Measurements from ENCODE around the gene RWDD1. TPM values are rescaled to one million over a fixed set of nuclear protein-coding genes. Genes with fewer than 3 reads are reported as not detected.

RWDD1 gene
- total RNA-seq, 1 donor from 2014 or later, result 49.6 TPM

- peaks cover 6% of the 10 kb centered on the region for H3K4me1 Mint-ChIP-seq
- no peak within 1 kb of the TSS for H3K27ac Mint-ChIP-seq (ENCODE audit: unreplicated experiment)
- no peaks in the 10 kb centered on the region for H3K36me3 Mint-ChIP-seq (ENCODE audit: low read depth)
- no peaks in the 10 kb centered on the region for H3K9me3 Mint-ChIP-seq
- no peak for DNase-seq (ENCODE audit: low read depth, low spot score)
- no peak within 1 kb of the TSS for H3K4me3 Mint-ChIP-seq
- H3K27me3 Mint-ChIP-seq (ENCODE audit: low read depth), result peaks cover 10% of the 10 kb centered on the region
- TF ChIP-seq CTCF (conservative IDR thresholded peaks at IDR 0.05), result no peak
These were observed 17.9 kb upstream of the RWDD1 start, which contains the start of gene CALHM4 for GRCh38 chr6:116553451-116553850. Gene CALHM4, plus strand, starts transcription at chr6:116553751. Its CDS starts 43 bp downstream, at chr6:116553794.

GRCh38 chr6:116556065-116556464 lies 15.2 kb upstream of the RWDD1 start:
- no peaks in the 10 kb centered on the region for H3K36me3 Mint-ChIP-seq (ENCODE audit: low read depth)
- no peak overlapping the region for H3K27ac Mint-ChIP-seq (ENCODE audit: unreplicated experiment)
- H3K4me3 Mint-ChIP-seq, result no peak overlapping the region
- H3K27me3 Mint-ChIP-seq (ENCODE audit: low read depth), result peaks cover 8% of the 10 kb centered on the region
- no peaks in the 10 kb centered on the region for H3K9me3 Mint-ChIP-seq
- peaks cover 1% of the 10 kb centered on the region for H3K4me1 Mint-ChIP-seq
- no peak for DNase-seq (ENCODE audit: low read depth, low spot score)
- TF ChIP-seq CTCF (conservative IDR thresholded peaks at IDR 0.05), result no peak

- Mint-ChIP-seq H3K36me3 (ENCODE audit: low read depth) (no peaks in the 10 kb centered on the region), H3K27me3 (ENCODE audit: low read depth) (peaks cover 8% of the 10 kb centered on the region), H3K9me3 (no peaks in the 10 kb centered on the region), H3K27ac (ENCODE audit: unreplicated experiment) (no peak overlapping the region), H3K4me1 (no peaks in the 10 kb centered on the region), H3K4me3 (no peak overlapping the region)
- no peak for TF ChIP-seq CTCF (conservative IDR thresholded peaks at IDR 0.05)
- DNase-seq (ENCODE audit: low read depth, low spot score), result no peak
These were observed 14.4 kb upstream of the RWDD1 start for GRCh38 chr6:116556814-116557415.

- Mint-ChIP-seq H3K27me3 (ENCODE audit: low read depth) (peaks cover 8% of the 10 kb centered on the region), H3K4me1 (no peaks in the 10 kb centered on the region), H3K4me3 (no peak overlapping the region), H3K36me3 (ENCODE audit: low read depth) (no peaks in the 10 kb centered on the region), H3K27ac (ENCODE audit: unreplicated experiment) (no peak overlapping the region), H3K9me3 (no peaks in the 10 kb centered on the region)
- DNase-seq (ENCODE audit: low read depth, low spot score), result no peak
- TF ChIP-seq CTCF (conservative IDR thresholded peaks at IDR 0.05), result no peak
These were observed 13.4 kb upstream of the RWDD1 start for GRCh38 chr6:116557893-116558292.

GRCh38 chr6:116560130-116560529 lies 11.2 kb upstream of the RWDD1 start:
- no peak for DNase-seq (ENCODE audit: low read depth, low spot score)
- H3K9me3 Mint-ChIP-seq, result no peaks in the 10 kb centered on the region
- no peak overlapping the region for H3K27ac Mint-ChIP-seq (ENCODE audit: unreplicated experiment)
- H3K4me3 Mint-ChIP-seq, result no peak overlapping the region
- no peaks in the 10 kb centered on the region for H3K36me3 Mint-ChIP-seq (ENCODE audit: low read depth)
- no peak for TF ChIP-seq CTCF (conservative IDR thresholded peaks at IDR 0.05)
- no peaks in the 10 kb centered on the region for H3K4me1 Mint-ChIP-seq
- peaks cover 2% of the 10 kb centered on the region for H3K27me3 Mint-ChIP-seq (ENCODE audit: low read depth)

All from neural crest cell (in vitro differentiated cells).